H1 (cell line): ENCODE data around the gene XPO5. TPM values are rescaled to one million over a fixed set of nuclear protein-coding genes. Genes with fewer than 3 reads are reported as not detected.

Experiments used
- BCL11A ChIP-seq, 2 experiments: IDR thresholded peaks; one replicate each; pipeline ENCODE4 v1.6.1; 2011; ENCODE audit warnings: low read depth in 2 of 2, low read length in 2 of 2, mild to moderate bottlenecking in 2 of 2
- CHD2 ChIP-seq: IDR thresholded peaks from 2 replicates; pipeline ENCODE4 v1.6.1; 2012; ENCODE audit warnings: low read length, improper control_type of control experiment
- JUND ChIP-seq: IDR thresholded peaks from 2 replicates; pipeline ENCODE4 v1.6.1; 2011; ENCODE audit warnings: mild to moderate bottlenecking, improper control_type of control experiment, low read length
- MAFK ChIP-seq: IDR thresholded peaks from 2 replicates; pipeline ENCODE4 v1.6.1; 2012; ENCODE audit warnings: low read depth, mild to moderate bottlenecking, improper control_type of control experiment, low read length
- NRF1 ChIP-seq: IDR thresholded peaks from 2 replicates; pipeline ENCODE4 v1.6.1; 2011; ENCODE audit warnings: mild to moderate bottlenecking, low read depth, low read length, improper control_type of control experiment
- RAD21 ChIP-seq, 2 experiments: IDR thresholded peaks in 1 of 2; conservative IDR thresholded peaks in 1 of 2; 2 replicates each; pipeline ENCODE4 v1.6.1; 2011; ENCODE audit warnings: low read depth in 2 of 2, low read length in 2 of 2, improper control_type of control experiment in 1 of 2, inconsistent platforms in 1 of 2, mild to moderate bottlenecking in 1 of 2, moderate library complexity in 1 of 2
- SIRT6 ChIP-seq: IDR thresholded peaks from one replicate; pipeline ENCODE4 v1.7.1; 2012; ENCODE audit warnings: low read length, inconsistent platforms
- SP2 ChIP-seq: IDR thresholded peaks from 2 replicates; pipeline ENCODE4 v1.6.1; 2012; ENCODE audit warnings: mild to moderate bottlenecking, low read length, inconsistent platforms
- YY1 ChIP-seq: IDR thresholded peaks from 2 replicates; pipeline ENCODE4 v1.6.1; 2011; ENCODE audit warnings: low read depth, mild to moderate bottlenecking, low read length
- polyA plus RNA-seq, 7 experiments: library from polyadenylated mRNA; depleted of rRNA in 3 of 7; stranded (reverse) in 5 of 7; unstranded in 2 of 7; fragments of >200 nt in 5 of 7; fragments of 200-250 nt in 2 of 7; gene quantifications; 1 replicate in 5 of 7; 2 replicates in 1 of 7; 4 replicates in 1 of 7; pipeline versions ENCODE4 v1.2.1 to v1.2.3, GENCODE V29; 2011 to 2013; ENCODE audit warnings: missing spikeins in 2 of 7, mixed read lengths in 2 of 7
- total RNA-seq: library from RNA; stranded (reverse); fragmentation: NEBNext Ultra II Directional; extraction: Animal tissue kit (Norgen Biotek cat#: 25700); gene quantifications from 2 replicates; pipeline ENCODE4 v1.2.1, GENCODE V29; 2021

The XPO5 gene
- total and polyA plus RNA-seq, 2 of the 8 experiments (the other 6 are each of a cell fraction or from before 2014, with no cell fraction given) = 80.6 to 95.7 TPM

- TF ChIP-seq YY1 (no peak), NRF1 (no peak), RAD21 (IDR thresholded peaks at IDR 0.05 in 1 of 2, conservative IDR thresholded peaks at IDR 0.05 in 1 of 2; ENCODE audit: low read depth in 2 of 2, low read length in 2 of 2) (no peak), MAFK (no peak), JUND (no peak), SIRT6 (no peak), BCL11A (IDR thresholded peaks at IDR 0.05; ENCODE audit: low read depth in 2 of 2, low read length in 2 of 2) (no peak), CHD2 (no peak), SP2 (no peak)
- TF ChIP-seq, all 59 proteins: peak for 0
Measured at GRCh38 chr6:43481591-43482236, 94.1 kb downstream of the XPO5 start (continued).
